ENCODE data around the gene LINC00237.

The LINC00237 gene

DNA sequence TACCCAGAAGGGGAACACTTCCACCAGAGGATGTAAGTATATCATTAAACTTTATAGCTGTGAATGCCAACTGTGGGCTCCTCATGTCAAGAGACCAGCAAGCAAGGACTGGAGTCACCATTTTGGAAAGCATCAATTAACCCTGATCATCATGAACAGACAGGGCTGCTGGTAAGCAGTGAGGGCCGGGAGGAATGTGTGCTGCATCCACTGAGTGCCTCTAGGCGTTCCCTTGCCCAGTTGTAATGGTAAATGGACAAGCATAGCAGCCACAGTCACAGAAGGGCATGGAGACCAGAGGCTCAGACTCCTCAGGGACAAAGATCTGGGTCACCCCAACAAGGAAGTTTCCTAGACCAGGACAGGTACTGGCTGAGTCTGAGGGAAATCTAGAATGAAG is 23.6 kb downstream of the LINC00237 start:
- TF ChIP-seq, protein P1, sequence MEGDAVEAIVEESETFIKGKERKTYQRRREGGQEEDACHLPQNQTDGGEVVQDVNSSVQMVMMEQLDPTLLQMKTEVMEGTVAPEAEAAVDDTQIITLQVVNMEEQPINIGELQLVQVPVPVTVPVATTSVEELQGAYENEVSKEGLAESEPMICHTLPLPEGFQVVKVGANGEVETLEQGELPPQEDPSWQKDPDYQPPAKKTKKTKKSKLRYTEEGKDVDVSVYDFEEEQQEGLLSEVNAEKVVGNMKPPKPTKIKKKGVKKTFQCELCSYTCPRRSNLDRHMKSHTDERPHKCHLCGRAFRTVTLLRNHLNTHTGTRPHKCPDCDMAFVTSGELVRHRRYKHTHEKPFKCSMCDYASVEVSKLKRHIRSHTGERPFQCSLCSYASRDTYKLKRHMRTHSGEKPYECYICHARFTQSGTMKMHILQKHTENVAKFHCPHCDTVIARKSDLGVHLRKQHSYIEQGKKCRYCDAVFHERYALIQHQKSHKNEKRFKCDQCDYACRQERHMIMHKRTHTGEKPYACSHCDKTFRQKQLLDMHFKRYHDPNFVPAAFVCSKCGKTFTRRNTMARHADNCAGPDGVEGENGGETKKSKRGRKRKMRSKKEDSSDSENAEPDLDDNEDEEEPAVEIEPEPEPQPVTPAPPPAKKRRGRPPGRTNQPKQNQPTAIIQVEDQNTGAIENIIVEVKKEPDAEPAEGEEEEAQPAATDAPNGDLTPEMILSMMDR (IDR thresholded peaks at IDR 0.05; ENCODE audit: low read length) = no peak
- TF ChIP-seq EZH2phosphoT487 (IDR thresholded peaks at IDR 0.05; ENCODE audit: low read length) = no peak
- TF ChIP-seq EZH2 (optimal IDR thresholded peaks at IDR 0.05; ENCODE audit: low read depth, low read length) = no peak
- no peaks in the 10 kb centered on the region for H3K79me2 ChIP-seq (ENCODE audit: low read length)
- H3K27me3 ChIP-seq (replicated peaks; ENCODE audit: insufficient read depth, low read length) = no peaks in the 10 kb centered on the region
- no peak overlapping the region for H3K9ac ChIP-seq (ENCODE audit: low read length)
- H3K27ac ChIP-seq (ENCODE audit: low read length) = no peak overlapping the region
- DNase-seq = no peak
- no peaks in the 10 kb centered on the region for H3K9me3 ChIP-seq (replicated peaks; ENCODE audit: insufficient read depth, low read length)
- H3K36me3 ChIP-seq (replicated peaks; ENCODE audit: insufficient read depth, low read length) = no peaks in the 10 kb centered on the region
- no peaks in the 10 kb centered on the region for H3K9me2 ChIP-seq (replicated peaks; ENCODE audit: insufficient read depth, low read length)
- no peak overlapping the region for H3K4me3 ChIP-seq (ENCODE audit: low read length)
- H3K4me1 ChIP-seq (ENCODE audit: low read length) = no peaks in the 10 kb centered on the region
- H3K4me2 ChIP-seq (ENCODE audit: low read depth, low read length) = no peak overlapping the region
- no peaks in the 10 kb centered on the region for H3F3A ChIP-seq (ENCODE audit: insufficient read depth, low read length)
- no peaks in the 10 kb centered on the region for H4K20me1 ChIP-seq (ENCODE audit: insufficient read depth, low read length)
- H2AFZ ChIP-seq (ENCODE audit: low read length) = no peak overlapping the region

- no peak overlapping the region for H3K9ac ChIP-seq (ENCODE audit: low read length)
- H3K79me2 ChIP-seq (ENCODE audit: low read length) = no peaks in the 10 kb centered on the region
- no peaks in the 10 kb centered on the region for H3K36me3 ChIP-seq (replicated peaks; ENCODE audit: insufficient read depth, low read length)
- H2AFZ ChIP-seq (ENCODE audit: low read length) = no peak overlapping the region
- no peaks in the 10 kb centered on the region for H3K9me2 ChIP-seq (replicated peaks; ENCODE audit: insufficient read depth, low read length)
- no peak overlapping the region for H3K4me3 ChIP-seq (ENCODE audit: low read length)
- no peak overlapping the region for H3K27ac ChIP-seq (ENCODE audit: low read length)
- H4K20me1 ChIP-seq (ENCODE audit: insufficient read depth, low read length) = no peaks in the 10 kb centered on the region
- no peaks in the 10 kb centered on the region for H3K4me1 ChIP-seq (ENCODE audit: low read length)
- TF ChIP-seq, protein P1 (IDR thresholded peaks at IDR 0.05; ENCODE audit: low read length) = no peak
- TF ChIP-seq EZH2 (optimal IDR thresholded peaks at IDR 0.05; ENCODE audit: low read depth, low read length) (no peak), EZH2phosphoT487 (IDR thresholded peaks at IDR 0.05; ENCODE audit: low read length) (no peak)
- no peaks in the 10 kb centered on the region for H3F3A ChIP-seq (ENCODE audit: insufficient read depth, low read length)
- DNase-seq = no peak
- no peaks in the 10 kb centered on the region for H3K9me3 ChIP-seq (replicated peaks; ENCODE audit: insufficient read depth, low read length)
- no peaks in the 10 kb centered on the region for H3K27me3 ChIP-seq (replicated peaks; ENCODE audit: insufficient read depth, low read length)
- no peak overlapping the region for H3K4me2 ChIP-seq (ENCODE audit: low read depth, low read length)
Observed at GRCh38 chr20:21077809-21078345, 28.3 kb downstream of the LINC00237 start.

DNA sequence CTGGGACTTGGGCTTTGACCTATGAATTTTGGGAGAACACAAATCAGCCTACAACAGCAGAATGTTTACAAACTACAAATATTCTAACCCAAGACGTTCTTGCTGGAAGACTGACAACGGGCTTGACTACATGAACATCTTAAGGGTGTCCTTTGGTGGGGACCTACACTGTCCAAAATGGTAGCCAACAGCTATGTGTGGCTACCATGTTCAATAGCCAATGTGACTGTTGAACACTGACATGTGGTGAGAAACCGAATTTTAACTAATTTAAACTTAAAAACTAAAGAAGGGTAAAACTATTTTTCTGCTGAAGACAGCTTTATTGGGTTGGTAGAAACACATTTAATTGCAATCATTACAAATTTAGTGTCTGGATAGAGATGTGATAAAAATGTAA is 30.1 kb downstream of the LINC00237 start:
- Histone ChIP-seq H3K4me1 (ENCODE audit: low read length) (no peaks in the 10 kb centered on the region), H3K36me3 (replicated peaks; ENCODE audit: insufficient read depth, low read length) (no peaks in the 10 kb centered on the region), H2AFZ (ENCODE audit: low read length) (no peak overlapping the region), H3K9ac (ENCODE audit: low read length) (no peak overlapping the region), H3K9me3 (replicated peaks; ENCODE audit: insufficient read depth, low read length) (no peaks in the 10 kb centered on the region), H3K27ac (ENCODE audit: low read length) (no peak overlapping the region), H3K9me2 (replicated peaks; ENCODE audit: insufficient read depth, low read length) (no peaks in the 10 kb centered on the region), H3K4me3 (ENCODE audit: low read length) (no peak overlapping the region), H3K4me2 (ENCODE audit: low read depth, low read length) (no peak overlapping the region), H3K79me2 (ENCODE audit: low read length) (no peaks in the 10 kb centered on the region), H4K20me1 (ENCODE audit: insufficient read depth, low read length) (no peaks in the 10 kb centered on the region), H3K27me3 (replicated peaks; ENCODE audit: insufficient read depth, low read length) (no peaks in the 10 kb centered on the region), H3F3A (ENCODE audit: insufficient read depth, low read length) (no peaks in the 10 kb centered on the region)
- no peak for DNase-seq
- TF ChIP-seq, protein P1 (IDR thresholded peaks at IDR 0.05; ENCODE audit: low read length) = no peak
- TF ChIP-seq EZH2phosphoT487 (IDR thresholded peaks at IDR 0.05; ENCODE audit: low read length) = no peak
- no peak for TF ChIP-seq EZH2 (optimal IDR thresholded peaks at IDR 0.05; ENCODE audit: low read depth, low read length)

All from MM.1S (cell line).